22Rv1 (cell line): ENCODE measurements around the gene SNCAIP.

Experiments
- CTCF ChIP-seq: fragments of 450-650 bp; IDR thresholded peaks from 2 replicates; pipeline ENCODE4 v1.5.1; 2017; ENCODE audit warnings: mild to moderate bottlenecking
- ZFX ChIP-seq: fragments of 450-650 bp; IDR thresholded peaks from 2 replicates; pipeline ENCODE4 v1.6.1; 2017; ENCODE audit warnings: antibody characterized with exemption, borderline replicate concordance

GRCh38 chr5:122392824-122393223 lies 80.8 kb downstream of the SNCAIP start:
- TF ChIP-seq CTCF: no peak
- TF ChIP-seq ZFX: no peak
